ENCODE data around the gene ANK3.

DNA sequence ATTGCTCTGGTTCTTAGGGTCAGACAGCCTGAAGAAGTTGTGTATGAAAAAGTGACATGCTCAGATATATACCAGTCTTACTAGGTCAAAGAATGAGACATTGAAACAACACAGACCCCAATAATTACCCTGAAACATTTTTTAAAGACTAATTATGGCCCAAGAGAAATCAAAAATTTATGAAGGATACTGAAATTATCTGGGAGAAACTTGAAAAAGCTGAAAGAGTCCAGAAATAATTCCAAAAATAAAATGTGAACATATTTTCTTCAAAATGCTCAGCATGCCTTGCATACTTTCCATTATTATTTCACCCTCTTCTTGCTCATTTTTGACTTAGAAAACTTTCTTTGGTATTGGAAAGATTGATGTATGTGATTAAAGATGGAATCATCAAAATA is 284.4 kb downstream of the ANK3 start:
- TF ChIP-seq, protein P1, sequence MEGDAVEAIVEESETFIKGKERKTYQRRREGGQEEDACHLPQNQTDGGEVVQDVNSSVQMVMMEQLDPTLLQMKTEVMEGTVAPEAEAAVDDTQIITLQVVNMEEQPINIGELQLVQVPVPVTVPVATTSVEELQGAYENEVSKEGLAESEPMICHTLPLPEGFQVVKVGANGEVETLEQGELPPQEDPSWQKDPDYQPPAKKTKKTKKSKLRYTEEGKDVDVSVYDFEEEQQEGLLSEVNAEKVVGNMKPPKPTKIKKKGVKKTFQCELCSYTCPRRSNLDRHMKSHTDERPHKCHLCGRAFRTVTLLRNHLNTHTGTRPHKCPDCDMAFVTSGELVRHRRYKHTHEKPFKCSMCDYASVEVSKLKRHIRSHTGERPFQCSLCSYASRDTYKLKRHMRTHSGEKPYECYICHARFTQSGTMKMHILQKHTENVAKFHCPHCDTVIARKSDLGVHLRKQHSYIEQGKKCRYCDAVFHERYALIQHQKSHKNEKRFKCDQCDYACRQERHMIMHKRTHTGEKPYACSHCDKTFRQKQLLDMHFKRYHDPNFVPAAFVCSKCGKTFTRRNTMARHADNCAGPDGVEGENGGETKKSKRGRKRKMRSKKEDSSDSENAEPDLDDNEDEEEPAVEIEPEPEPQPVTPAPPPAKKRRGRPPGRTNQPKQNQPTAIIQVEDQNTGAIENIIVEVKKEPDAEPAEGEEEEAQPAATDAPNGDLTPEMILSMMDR (conservative IDR thresholded peaks at IDR 0.05; ENCODE audit: low read depth in 2 of 2), result no peak
- TF ChIP-seq POLR2AphosphoS5 (IDR thresholded peaks at IDR 0.05; ENCODE audit: low read depth), result no peak
- no peak for TF ChIP-seq EZH2 (IDR thresholded peaks at IDR 0.05; ENCODE audit: low read depth, unreplicated experiment)
- no peak for TF ChIP-seq CREB1 (CRISPR knock-in tag; IDR thresholded peaks at IDR 0.05; ENCODE audit: low read depth)
- no peak for TF ChIP-seq EZH2phosphoT487 (IDR thresholded peaks at IDR 0.05; ENCODE audit: unreplicated experiment)
- TF ChIP-seq ETS1 (IDR thresholded peaks at IDR 0.05), result no peak
- TF ChIP-seq, protein P2, sequence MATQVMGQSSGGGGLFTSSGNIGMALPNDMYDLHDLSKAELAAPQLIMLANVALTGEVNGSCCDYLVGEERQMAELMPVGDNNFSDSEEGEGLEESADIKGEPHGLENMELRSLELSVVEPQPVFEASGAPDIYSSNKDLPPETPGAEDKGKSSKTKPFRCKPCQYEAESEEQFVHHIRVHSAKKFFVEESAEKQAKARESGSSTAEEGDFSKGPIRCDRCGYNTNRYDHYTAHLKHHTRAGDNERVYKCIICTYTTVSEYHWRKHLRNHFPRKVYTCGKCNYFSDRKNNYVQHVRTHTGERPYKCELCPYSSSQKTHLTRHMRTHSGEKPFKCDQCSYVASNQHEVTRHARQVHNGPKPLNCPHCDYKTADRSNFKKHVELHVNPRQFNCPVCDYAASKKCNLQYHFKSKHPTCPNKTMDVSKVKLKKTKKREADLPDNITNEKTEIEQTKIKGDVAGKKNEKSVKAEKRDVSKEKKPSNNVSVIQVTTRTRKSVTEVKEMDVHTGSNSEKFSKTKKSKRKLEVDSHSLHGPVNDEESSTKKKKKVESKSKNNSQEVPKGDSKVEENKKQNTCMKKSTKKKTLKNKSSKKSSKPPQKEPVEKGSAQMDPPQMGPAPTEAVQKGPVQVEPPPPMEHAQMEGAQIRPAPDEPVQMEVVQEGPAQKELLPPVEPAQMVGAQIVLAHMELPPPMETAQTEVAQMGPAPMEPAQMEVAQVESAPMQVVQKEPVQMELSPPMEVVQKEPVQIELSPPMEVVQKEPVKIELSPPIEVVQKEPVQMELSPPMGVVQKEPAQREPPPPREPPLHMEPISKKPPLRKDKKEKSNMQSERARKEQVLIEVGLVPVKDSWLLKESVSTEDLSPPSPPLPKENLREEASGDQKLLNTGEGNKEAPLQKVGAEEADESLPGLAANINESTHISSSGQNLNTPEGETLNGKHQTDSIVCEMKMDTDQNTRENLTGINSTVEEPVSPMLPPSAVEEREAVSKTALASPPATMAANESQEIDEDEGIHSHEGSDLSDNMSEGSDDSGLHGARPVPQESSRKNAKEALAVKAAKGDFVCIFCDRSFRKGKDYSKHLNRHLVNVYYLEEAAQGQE (IDR thresholded peaks at IDR 0.05; ENCODE audit: unreplicated experiment), result no peak
- TF ChIP-seq JUNB (IDR thresholded peaks at IDR 0.05; ENCODE audit: unreplicated experiment), result no peak
- TF ChIP-seq ZNF114 (CRISPR knock-in tag; IDR thresholded peaks at IDR 0.05), result no peak
- no peak for TF ChIP-seq STAT1 (IDR thresholded peaks at IDR 0.05; ENCODE audit: unreplicated experiment)

All from GM23338 (cell line).